OCI-LY3 (cell line): ENCODE measurements around the gene TMEM191B.
"Not testable (repeated sequence)": the region's sequence is repeated elsewhere in the genome, so short reads cannot be mapped to it uniquely, and the experiment has no call there.

Experiments
- H2AFZ ChIP-seq: fragments of 200-600, 300-600 bp; shearing (Covaris generic); 2 replicates; pipeline ENCODE4 v1.6.0; 2014; ENCODE audit warnings: antibody characterized with exemption, low read depth, low read length
- H3K27ac ChIP-seq: fragments of 200-600, 300-600 bp; sonication (generic); 2 replicates; pipeline ENCODE4 v1.5.1; 2014; ENCODE audit warnings: mild to moderate bottlenecking, low read length, moderate library complexity, mixed read lengths
- H3K27me3 ChIP-seq: fragments of 200-600, 300-600 bp; sonication (generic); 2 replicates; pipeline ENCODE4 v1.6.1; 2014; ENCODE audit warnings: low read depth, low read length, mixed read lengths
- H3K36me3 ChIP-seq: fragments of 200-600, 300-600 bp; sonication (generic); replicated peaks from 2 replicates; pipeline ENCODE3; 2014; ENCODE audit warnings: low read depth, low read length, mixed read lengths
- H3K4me1 ChIP-seq: fragments of 300-600, 200-600 bp; sonication (generic); 2 replicates; pipeline ENCODE4 v1.6.1; 2014; ENCODE audit warnings: low read length, mixed read lengths
- H3K4me2 ChIP-seq: fragments of 200-600, 300-600 bp; sonication (generic); 2 replicates; pipeline ENCODE4 v1.6.1; 2014; ENCODE audit warnings: low read length, mixed read lengths
- H3K4me3 ChIP-seq: fragments of 300-600, 200-600 bp; sonication (generic); 2 replicates; pipeline ENCODE4 v1.5.1; 2014; ENCODE audit warnings: antibody characterized with exemption, mild to moderate bottlenecking, low read length, moderate library complexity
- H3K79me2 ChIP-seq: fragments of 300-600, 200-600 bp; shearing (Covaris generic); 2 replicates; pipeline ENCODE4 v1.6.1; 2014; ENCODE audit warnings: mild to moderate bottlenecking, low read length, mixed read lengths
- H3K9ac ChIP-seq: fragments of 300-600, 200-600 bp; shearing (Covaris generic); 2 replicates; pipeline ENCODE4 v1.6.0; 2014; ENCODE audit warnings: mild to moderate bottlenecking, low read length, moderate library complexity
- H3K9me3 ChIP-seq: fragments of 200-600, 300-600 bp; shearing (Covaris generic); 2 replicates; pipeline ENCODE4 v1.6.1; 2014; ENCODE audit warnings: low read length, mixed read lengths; ENCODE audit not compliant: insufficient read depth
- H4K20me1 ChIP-seq: fragments of 200-600, 300-600 bp; sonication (generic); 2 replicates; pipeline ENCODE4 v1.6.1; 2016; ENCODE audit warnings: low read length, mixed read lengths; ENCODE audit not compliant: insufficient read depth

The TMEM191B gene

GRCh38 chr22:18527752-18528596 is at the start of gene TMEM191B:
TSS of gene TMEM191B (plus strand) at chr22:18527802. CDS start at chr22:18527981, 179 bp downstream.
- H3K79me2 ChIP-seq, H3K9me3 ChIP-seq, H3K36me3 ChIP-seq, H2AFZ ChIP-seq, H4K20me1 ChIP-seq, H3K27me3 ChIP-seq, H3K4me1 ChIP-seq: not testable (repeated sequence)
- Histone ChIP-seq H3K9ac (peak within 1 kb of the TSS; percentile 43; the same call in 1 of the 2 replicates), H3K4me2 (peak within 1 kb of the TSS; percentile 39; the same call in 1 of the 2 replicates), H3K27ac (peak within 1 kb of the TSS; percentile 65), H3K4me3 (peak within 1 kb of the TSS; percentile 69)

DNA sequence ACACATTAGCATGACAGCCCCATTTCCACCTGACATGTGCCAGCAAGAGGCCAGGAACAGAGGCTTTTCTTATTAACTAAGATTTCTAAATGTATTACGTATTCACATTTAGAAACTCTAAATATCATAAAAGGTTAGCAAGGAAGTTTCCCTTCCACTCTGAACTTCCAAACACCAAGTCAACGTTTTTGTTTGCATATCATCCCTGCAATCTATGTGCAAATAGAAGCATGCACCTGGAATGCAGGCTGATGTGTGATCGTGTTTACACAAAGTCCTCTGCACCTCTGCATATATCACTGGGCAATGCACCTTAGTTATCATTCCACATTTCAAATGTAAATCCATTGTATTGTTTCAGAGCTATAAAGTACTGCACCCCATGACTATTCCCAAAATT is 31.4 kb upstream of the TMEM191B start:
- H4K20me1 ChIP-seq, H2AFZ ChIP-seq, H3K36me3 ChIP-seq, H3K9ac ChIP-seq, H3K9me3 ChIP-seq, H3K79me2 ChIP-seq, H3K4me3 ChIP-seq, H3K27ac ChIP-seq, H3K4me2 ChIP-seq, H3K27me3 ChIP-seq, H3K4me1 ChIP-seq: not testable (repeated sequence)

GRCh38 chr22:18511327-18511726 is 16.3 kb upstream of the TMEM191B start:
- H3K36me3 ChIP-seq, H3K9ac ChIP-seq, H3K9me3 ChIP-seq, H2AFZ ChIP-seq, H3K27me3 ChIP-seq, H4K20me1 ChIP-seq, H3K27ac ChIP-seq, H3K4me3 ChIP-seq, H3K79me2 ChIP-seq, H3K4me1 ChIP-seq, H3K4me2 ChIP-seq: not testable (repeated sequence)

DNA sequence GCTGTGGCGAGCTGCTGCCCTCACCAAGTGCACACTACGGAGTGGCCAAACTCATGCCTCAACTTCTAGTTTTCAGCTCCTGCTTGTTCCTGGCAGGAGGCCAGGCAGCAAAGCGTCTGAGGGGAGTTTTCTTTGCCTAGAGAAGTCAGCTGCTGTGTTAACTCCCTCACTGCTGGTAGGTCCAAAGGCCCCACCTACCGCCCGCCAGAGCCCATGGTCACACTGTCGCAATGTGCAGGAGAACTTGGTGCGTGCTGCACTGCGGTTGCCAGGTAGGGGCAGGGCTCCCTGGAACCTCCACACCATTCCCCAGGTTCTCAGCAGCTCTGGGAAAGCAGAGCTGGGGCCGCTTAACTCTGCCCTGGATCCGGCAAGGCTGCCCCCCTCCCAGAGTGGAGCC is 15.2 kb upstream of the TMEM191B start:
- not testable (repeated sequence) for H3K27ac ChIP-seq, H3K36me3 ChIP-seq, H3K4me1 ChIP-seq, H3K4me3 ChIP-seq, H3K9ac ChIP-seq, H2AFZ ChIP-seq, H3K79me2 ChIP-seq, H3K27me3 ChIP-seq, H3K4me2 ChIP-seq, H3K9me3 ChIP-seq, H4K20me1 ChIP-seq

DNA sequence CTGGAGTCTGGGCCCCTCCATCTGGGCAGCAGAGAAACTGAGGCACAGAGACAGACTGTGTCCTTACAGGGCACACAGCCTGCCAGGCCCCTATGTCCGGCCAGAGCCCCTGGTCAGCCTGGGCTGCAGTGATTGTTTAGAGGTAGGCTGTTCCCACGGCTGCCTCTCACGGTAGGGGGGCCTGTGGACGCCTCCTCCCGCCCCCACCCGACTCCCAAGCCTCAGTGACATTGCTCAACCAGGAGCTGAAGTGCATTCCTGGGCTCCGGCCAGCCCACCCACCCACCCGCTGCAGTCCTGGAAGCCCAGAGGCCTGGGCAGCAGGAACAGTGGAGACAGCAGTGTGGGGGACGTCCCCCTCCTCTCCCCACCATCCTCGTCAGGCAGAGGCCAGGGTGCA is 14.1 kb upstream of the TMEM191B start:
- H3K27ac ChIP-seq, H3K9ac ChIP-seq, H3K4me1 ChIP-seq, H3K9me3 ChIP-seq, H2AFZ ChIP-seq, H3K27me3 ChIP-seq, H3K79me2 ChIP-seq, H3K36me3 ChIP-seq, H4K20me1 ChIP-seq, H3K4me2 ChIP-seq, H3K4me3 ChIP-seq: not testable (repeated sequence)

- H3K36me3 ChIP-seq, H3K27me3 ChIP-seq: not testable (repeated sequence)
These were observed 9.5 kb upstream of the TMEM191B start, which contains the start of gene GGTLC3 for GRCh38 chr22:18518061-18518460. TSS of gene GGTLC3 (minus strand) at chr22:18518161. CDS start at chr22:18517897, 264 bp downstream.

DNA sequence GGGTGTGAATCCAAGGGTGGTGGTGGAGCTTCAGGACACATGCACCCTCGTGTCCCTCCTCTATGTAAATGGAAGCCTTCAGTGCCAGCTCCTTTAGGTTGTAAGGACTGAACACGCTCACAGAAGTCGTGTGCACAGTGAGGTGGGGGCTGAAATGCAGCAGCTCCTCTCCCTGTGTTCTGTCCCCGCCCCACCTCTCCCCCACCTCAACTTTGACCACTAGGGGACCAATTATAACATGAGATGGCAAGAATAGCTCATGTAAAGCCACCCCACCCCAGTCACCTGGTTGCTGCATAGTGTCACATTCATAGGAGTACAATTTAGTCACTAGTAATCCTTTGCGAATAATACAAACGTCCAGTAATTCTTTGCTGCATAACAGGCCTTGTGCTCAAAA is 4.8 kb upstream of the TMEM191B start:
- not testable (repeated sequence) for H4K20me1 ChIP-seq, H3K27ac ChIP-seq, H3K9me3 ChIP-seq, H3K27me3 ChIP-seq, H3K36me3 ChIP-seq, H3K4me3 ChIP-seq, H3K9ac ChIP-seq, H3K79me2 ChIP-seq, H2AFZ ChIP-seq, H3K4me2 ChIP-seq, H3K4me1 ChIP-seq

More at GRCh38 chr22:18518061-18518460, 9.5 kb upstream of the TMEM191B start, which contains the start of gene GGTLC3:
- not testable (repeated sequence) for H3K9me3 ChIP-seq, H4K20me1 ChIP-seq, H2AFZ ChIP-seq, H3K4me3 ChIP-seq, H3K27ac ChIP-seq, H3K79me2 ChIP-seq, H3K4me2 ChIP-seq, H3K9ac ChIP-seq, H3K4me1 ChIP-seq

DNA sequence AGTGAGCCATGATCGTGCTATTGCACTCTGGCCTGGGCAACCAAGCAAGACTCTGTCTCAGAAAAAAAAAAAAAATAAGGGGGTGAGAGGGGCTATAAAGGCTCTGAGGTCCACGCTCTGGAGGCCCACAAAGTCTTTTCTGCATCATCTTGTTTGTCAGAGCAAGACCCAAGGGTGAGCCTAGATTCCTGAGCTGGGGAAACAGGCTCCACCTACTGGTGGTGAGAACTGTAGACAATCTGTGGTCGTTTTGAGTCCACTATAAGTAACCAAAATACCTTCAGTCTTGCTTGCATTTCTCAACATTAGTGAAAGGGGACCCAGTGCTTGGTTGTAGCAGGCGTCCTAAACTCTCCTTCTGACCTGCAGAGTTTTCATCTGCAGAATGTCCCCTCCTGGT is 4.3 kb upstream of the TMEM191B start:
- H3K27ac ChIP-seq, H3K4me2 ChIP-seq, H3K36me3 ChIP-seq, H3K27me3 ChIP-seq, H3K79me2 ChIP-seq, H3K4me1 ChIP-seq, H3K9me3 ChIP-seq, H2AFZ ChIP-seq, H3K4me3 ChIP-seq, H3K9ac ChIP-seq, H4K20me1 ChIP-seq: not testable (repeated sequence)

DNA sequence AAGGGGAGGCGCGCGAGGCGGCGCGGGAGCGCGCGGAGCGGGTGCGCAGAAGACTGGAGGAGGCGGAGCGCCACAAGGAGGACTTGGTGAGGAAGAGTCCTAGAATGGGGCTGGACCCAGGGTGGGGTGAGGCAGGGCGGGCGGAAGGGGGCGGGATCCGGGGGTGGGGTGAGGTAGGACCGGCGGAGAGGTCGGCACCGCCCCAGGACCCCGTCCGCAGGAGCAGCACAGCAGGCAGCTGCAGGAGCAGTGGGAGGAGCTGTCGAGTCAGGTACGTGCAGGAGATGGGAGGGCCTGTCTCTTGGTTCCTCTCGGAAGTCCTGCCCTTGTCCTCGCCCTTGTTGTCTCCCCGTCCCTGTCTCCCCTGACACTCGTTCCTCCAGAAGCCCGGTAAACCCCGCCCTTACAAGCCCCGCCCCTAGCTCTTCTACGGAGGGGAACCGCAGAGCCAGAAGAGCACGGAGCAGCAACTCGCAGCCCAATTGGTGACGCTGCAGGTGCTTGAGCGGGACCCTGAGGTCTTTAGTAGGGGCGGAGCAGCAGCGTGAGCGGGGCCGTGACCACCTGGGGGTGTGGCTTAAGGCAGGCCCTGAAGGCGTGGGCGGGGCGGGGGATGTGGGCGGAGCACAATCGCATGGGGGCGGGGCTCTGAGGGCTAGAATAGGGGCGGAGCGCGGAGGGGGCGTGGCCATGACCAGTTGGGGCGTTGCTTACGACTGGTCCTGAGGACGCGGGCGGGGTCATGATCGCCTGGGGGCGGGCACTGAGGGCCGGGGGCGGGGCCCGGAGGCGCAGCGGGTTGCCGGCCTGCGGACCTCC is 1.2 kb downstream of the TMEM191B start:
- peak overlapping the region; percentile 65 for H3K27ac ChIP-seq
- H3K79me2 ChIP-seq, H3K9me3 ChIP-seq, H3K4me1 ChIP-seq, H4K20me1 ChIP-seq, H2AFZ ChIP-seq, H3K36me3 ChIP-seq, H3K27me3 ChIP-seq, H3K4me2 ChIP-seq: not testable (repeated sequence)
- peak overlapping the region; percentile 68 for H3K4me3 ChIP-seq
- H3K9ac ChIP-seq, result peak overlapping the region; percentile 45; the same call in 1 of the 2 replicates
